ENCODE data around the gene PRPF19. TPM values are rescaled to one million over a fixed set of nuclear protein-coding genes. Genes with fewer than 3 reads are reported as not detected.

The PRPF19 gene
- total and polyA plus RNA-seq, 9 donors: 32.6 to 94.5 (median 73.4) TPM

- DNase-seq: no peak
These were observed 54.0 kb downstream of the PRPF19 start for GRCh38 chr11:60852117-60852981.

GRCh38 chr11:60851327-60852104 lies 54.9 kb downstream of the PRPF19 start:
- no peak overlapping the region for H3K27ac ChIP-seq (ENCODE audit: low read length)
- no peak for DNase-seq
- peaks cover 54% of the 10 kb centered on the region for H3K36me3 ChIP-seq (ENCODE audit: control insufficient read depth, insufficient read depth, low read length)
- 80% methylated on average over 14 of the region's 17 CpGs for WGBS (ENCODE audit: insufficient coverage)
- H3K27me3 ChIP-seq (ENCODE audit: control insufficient read depth, insufficient read depth, low read length): no peaks in the 10 kb centered on the region
- no peaks in the 10 kb centered on the region for H3K9me3 ChIP-seq (replicated peaks; ENCODE audit: control insufficient read depth, low read depth, low read length)
- no peak overlapping the region for H3K4me3 ChIP-seq (ENCODE audit: low read length)
- H3K4me1 ChIP-seq (ENCODE audit: control insufficient read depth, insufficient read depth, low read length): peaks cover 12% of the 10 kb centered on the region

More at GRCh38 chr11:60852117-60852981, 54.0 kb downstream of the PRPF19 start:
- 16% methylated on average over 74 of the region's 78 CpGs for WGBS (ENCODE audit: insufficient coverage)
- peaks cover 51% of the 10 kb centered on the region for H3K36me3 ChIP-seq (ENCODE audit: control insufficient read depth, insufficient read depth, low read length)
- H3K4me1 ChIP-seq (ENCODE audit: control insufficient read depth, insufficient read depth, low read length): peaks cover 12% of the 10 kb centered on the region
- no peaks in the 10 kb centered on the region for H3K9me3 ChIP-seq (replicated peaks; ENCODE audit: control insufficient read depth, low read depth, low read length)
- H3K4me3 ChIP-seq (ENCODE audit: low read length): no peak overlapping the region
- H3K27me3 ChIP-seq (ENCODE audit: control insufficient read depth, insufficient read depth, low read length): no peaks in the 10 kb centered on the region
- no peak overlapping the region for H3K27ac ChIP-seq (ENCODE audit: low read length)

GRCh38 chr11:60849641-60850520 lies 56.5 kb downstream of the PRPF19 start:
- Histone ChIP-seq H3K27me3 (ENCODE audit: control insufficient read depth, insufficient read depth, low read length) (no peaks in the 10 kb centered on the region), H3K4me3 (ENCODE audit: low read length) (no peak overlapping the region), H3K4me1 (ENCODE audit: control insufficient read depth, insufficient read depth, low read length) (no peaks in the 10 kb centered on the region), H3K36me3 (ENCODE audit: control insufficient read depth, insufficient read depth, low read length) (peaks cover 54% of the 10 kb centered on the region), H3K27ac (ENCODE audit: low read length) (no peak overlapping the region), H3K9me3 (replicated peaks; ENCODE audit: control insufficient read depth, low read depth, low read length) (no peaks in the 10 kb centered on the region)
- 87% methylated on average over 22 of the region's 29 CpGs for WGBS (ENCODE audit: insufficient coverage)
- DNase-seq: no peak

GRCh38 chr11:60848714-60849151 lies 57.7 kb downstream of the PRPF19 start:
- Histone ChIP-seq H3K4me3 (ENCODE audit: low read length) (no peak overlapping the region), H3K27me3 (ENCODE audit: control insufficient read depth, insufficient read depth, low read length) (no peaks in the 10 kb centered on the region), H3K9me3 (replicated peaks; ENCODE audit: control insufficient read depth, low read depth, low read length) (no peaks in the 10 kb centered on the region), H3K4me1 (ENCODE audit: control insufficient read depth, insufficient read depth, low read length) (peaks cover 9% of the 10 kb centered on the region), H3K36me3 (ENCODE audit: control insufficient read depth, insufficient read depth, low read length) (peaks cover 54% of the 10 kb centered on the region), H3K27ac (ENCODE audit: low read length) (no peak overlapping the region)
- no peak for DNase-seq
- WGBS (ENCODE audit: insufficient coverage): 70% methylated on average over 10 of the region's 10 CpGs

- Histone ChIP-seq H3K36me3 (ENCODE audit: control insufficient read depth, insufficient read depth, low read length) (peaks cover 48% of the 10 kb centered on the region), H3K4me3 (ENCODE audit: low read length) (no peak overlapping the region), H3K9me3 (replicated peaks; ENCODE audit: control insufficient read depth, low read depth, low read length) (no peaks in the 10 kb centered on the region), H3K27ac (ENCODE audit: low read length) (no peak overlapping the region), H3K27me3 (ENCODE audit: control insufficient read depth, insufficient read depth, low read length) (no peaks in the 10 kb centered on the region), H3K4me1 (ENCODE audit: control insufficient read depth, insufficient read depth, low read length) (peaks cover 18% of the 10 kb centered on the region)
- DNase-seq: no peak
- 89% methylated on average over 12 of the region's 12 CpGs for WGBS (ENCODE audit: insufficient coverage)
These were observed 58.5 kb downstream of the PRPF19 start for GRCh38 chr11:60847896-60848295.

- no peak overlapping the region for H3K27ac ChIP-seq (ENCODE audit: low read length)
- no peak for DNase-seq
- peaks cover 24% of the 10 kb centered on the region for H3K4me1 ChIP-seq (ENCODE audit: control insufficient read depth, insufficient read depth, low read length)
- no peaks in the 10 kb centered on the region for H3K9me3 ChIP-seq (replicated peaks; ENCODE audit: control insufficient read depth, low read depth, low read length)
- no peaks in the 10 kb centered on the region for H3K27me3 ChIP-seq (ENCODE audit: control insufficient read depth, insufficient read depth, low read length)
- peaks cover 48% of the 10 kb centered on the region for H3K36me3 ChIP-seq (ENCODE audit: control insufficient read depth, insufficient read depth, low read length)
- H3K4me3 ChIP-seq (ENCODE audit: low read length): no peak overlapping the region
- 70% methylated on average over 5 of the region's 13 CpGs for WGBS (ENCODE audit: insufficient coverage)
These were observed 59.1 kb downstream of the PRPF19 start for GRCh38 chr11:60847281-60847680.

GRCh38 chr11:60845338-60845737 lies 61.0 kb downstream of the PRPF19 start:
- no peaks in the 10 kb centered on the region for H3K9me3 ChIP-seq (replicated peaks; ENCODE audit: control insufficient read depth, low read depth, low read length)
- H3K4me3 ChIP-seq (ENCODE audit: low read length): no peak overlapping the region
- DNase-seq: no peak
- 72% methylated on average over 5 of the region's 8 CpGs for WGBS (ENCODE audit: insufficient coverage)
- no peaks in the 10 kb centered on the region for H3K27me3 ChIP-seq (ENCODE audit: control insufficient read depth, insufficient read depth, low read length)
- H3K27ac ChIP-seq (ENCODE audit: low read length): no peak overlapping the region
- peaks cover 31% of the 10 kb centered on the region for H3K36me3 ChIP-seq (ENCODE audit: control insufficient read depth, insufficient read depth, low read length)
- H3K4me1 ChIP-seq (ENCODE audit: control insufficient read depth, insufficient read depth, low read length): peaks cover 38% of the 10 kb centered on the region

GRCh38 chr11:60844870-60845221 lies 61.5 kb downstream of the PRPF19 start:
- H3K27ac ChIP-seq (ENCODE audit: low read length): no peak overlapping the region
- no peaks in the 10 kb centered on the region for H3K9me3 ChIP-seq (replicated peaks; ENCODE audit: control insufficient read depth, low read depth, low read length)
- WGBS (ENCODE audit: insufficient coverage): 34% methylated on average over 4 of the region's 4 CpGs
- no peaks in the 10 kb centered on the region for H3K27me3 ChIP-seq (ENCODE audit: control insufficient read depth, insufficient read depth, low read length)
- no peak overlapping the region for H3K4me3 ChIP-seq (ENCODE audit: low read length)
- H3K36me3 ChIP-seq (ENCODE audit: control insufficient read depth, insufficient read depth, low read length): peaks cover 27% of the 10 kb centered on the region
- H3K4me1 ChIP-seq (ENCODE audit: control insufficient read depth, insufficient read depth, low read length): peaks cover 40% of the 10 kb centered on the region
- DNase-seq: no peak

- Histone ChIP-seq H3K4me3 (ENCODE audit: low read length) (no peak overlapping the region), H3K27me3 (ENCODE audit: control insufficient read depth, insufficient read depth, low read length) (no peaks in the 10 kb centered on the region), H3K4me1 (ENCODE audit: control insufficient read depth, insufficient read depth, low read length) (peaks cover 41% of the 10 kb centered on the region), H3K27ac (ENCODE audit: low read length) (no peak overlapping the region), H3K9me3 (replicated peaks; ENCODE audit: control insufficient read depth, low read depth, low read length) (no peaks in the 10 kb centered on the region), H3K36me3 (ENCODE audit: control insufficient read depth, insufficient read depth, low read length) (peaks cover 21% of the 10 kb centered on the region)
- no peak for DNase-seq
- WGBS (ENCODE audit: insufficient coverage): 53% methylated on average over 9 of the region's 10 CpGs
These were observed 62.1 kb downstream of the PRPF19 start for GRCh38 chr11:60844045-60844869.
